Smooth muscle cell (in vitro differentiated cells): ENCODE results near the gene GPS1. TPM values are rescaled to one million over a fixed set of nuclear protein-coding genes. Genes with fewer than 3 reads are reported as not detected.

Source experiments
- DNase-seq: peaks from one replicate; lab custom pipeline; 2025; ENCODE audit not compliant: unreplicated experiment; lab: John Stamatoyannopoulos, UW
- H2AFZ ChIP-seq: fragments of 200-600 bp; sonication (generic); 2 replicates; pipeline ENCODE4 v1.6.0; 2016; ENCODE audit warnings: antibody characterized with exemption, low read depth, mild to moderate bottlenecking
- H3F3A ChIP-seq: fragments of 200-600 bp; sonication (generic); 2 replicates; pipeline ENCODE4 v1.6.0; 2017; ENCODE audit warnings: antibody characterized with exemption, low read depth
- H3K27ac ChIP-seq: fragments of 200-600 bp; sonication (generic); 2 replicates; pipeline ENCODE4 v1.5.1; 2016; ENCODE audit warnings: low read depth, mild to moderate bottlenecking
- H3K27me3 ChIP-seq: fragments of 200-600 bp; sonication (generic); 2 replicates; pipeline ENCODE4 v1.6.1; 2016; ENCODE audit warnings: low read depth, mild to moderate bottlenecking
- H3K36me3 ChIP-seq: fragments of 200-600 bp; sonication (generic); 2 replicates; pipeline ENCODE4 v1.5.1; 2016; ENCODE audit warnings: low read depth
- H3K4me1 ChIP-seq: fragments of 200-600 bp; sonication (generic); 2 replicates; pipeline ENCODE4 v1.5.1; 2016; ENCODE audit warnings: low read depth
- H3K4me2 ChIP-seq: fragments of 200-600 bp; sonication (generic); 2 replicates; pipeline ENCODE4 v1.6.0; 2016; ENCODE audit warnings: mild to moderate bottlenecking
- H3K4me3 ChIP-seq: fragments of 200-600 bp; sonication (generic); 2 replicates; pipeline ENCODE4 v1.5.1; 2016; ENCODE audit warnings: mild to moderate bottlenecking
- H3K79me2 ChIP-seq: fragments of 200-600 bp; sonication (generic); 2 replicates; pipeline ENCODE4 v1.6.0; 2016; ENCODE audit warnings: low read depth, mild to moderate bottlenecking
- H3K9ac ChIP-seq: fragments of 200-600 bp; sonication (generic); 2 replicates; pipeline ENCODE4 v1.6.0; 2016; ENCODE audit warnings: low read depth
- H3K9me3 ChIP-seq: fragments of 200-600 bp; sonication (generic); replicated peaks from 2 replicates; pipeline ENCODE4 v1.5.1; 2016; ENCODE audit warnings: low read depth
- H4K20me1 ChIP-seq: fragments of 200-600 bp; sonication (generic); 2 replicates; pipeline ENCODE4 v1.6.0; 2016; ENCODE audit warnings: low read depth
- WGBS: methylation state at CpG from one replicate; pipeline ENCODE4 v1.1.7; 2016; ENCODE audit warnings: low lambda C conversion rate; 5-methylcytosine and 5-hydroxymethylcytosine counted together
- polyA plus RNA-seq: library from polyadenylated mRNA; unstranded; fragments of >200 nt; fragmentation: Nextera tagmentation; extraction: Ambion mirVana; gene quantifications from 2 replicates; pipeline ENCODE4 v1.2.1, GENCODE V29; 2016
- total RNA-seq: library from RNA; depleted of rRNA; stranded (reverse); fragments of >200 nt; gene quantifications from 2 replicates; pipeline ENCODE4 v1.2.3, GENCODE V29; 2014
- TF ChIP-seq, protein P1 (sequence below): fragments of 200-600 bp; sonication (generic); IDR thresholded peaks from 2 replicates; pipeline ENCODE4 v1.5.1; 2017; ENCODE audit warnings: borderline replicate concordance, mild to moderate bottlenecking, antibody characterized with exemption; ENCODE audit not compliant: insufficient read depth, poor library complexity, severe bottlenecking

GPS1 gene
- total and polyA plus RNA-seq, 2 experiments from 2014 or later: 93.7 to 134 TPM

DNA sequence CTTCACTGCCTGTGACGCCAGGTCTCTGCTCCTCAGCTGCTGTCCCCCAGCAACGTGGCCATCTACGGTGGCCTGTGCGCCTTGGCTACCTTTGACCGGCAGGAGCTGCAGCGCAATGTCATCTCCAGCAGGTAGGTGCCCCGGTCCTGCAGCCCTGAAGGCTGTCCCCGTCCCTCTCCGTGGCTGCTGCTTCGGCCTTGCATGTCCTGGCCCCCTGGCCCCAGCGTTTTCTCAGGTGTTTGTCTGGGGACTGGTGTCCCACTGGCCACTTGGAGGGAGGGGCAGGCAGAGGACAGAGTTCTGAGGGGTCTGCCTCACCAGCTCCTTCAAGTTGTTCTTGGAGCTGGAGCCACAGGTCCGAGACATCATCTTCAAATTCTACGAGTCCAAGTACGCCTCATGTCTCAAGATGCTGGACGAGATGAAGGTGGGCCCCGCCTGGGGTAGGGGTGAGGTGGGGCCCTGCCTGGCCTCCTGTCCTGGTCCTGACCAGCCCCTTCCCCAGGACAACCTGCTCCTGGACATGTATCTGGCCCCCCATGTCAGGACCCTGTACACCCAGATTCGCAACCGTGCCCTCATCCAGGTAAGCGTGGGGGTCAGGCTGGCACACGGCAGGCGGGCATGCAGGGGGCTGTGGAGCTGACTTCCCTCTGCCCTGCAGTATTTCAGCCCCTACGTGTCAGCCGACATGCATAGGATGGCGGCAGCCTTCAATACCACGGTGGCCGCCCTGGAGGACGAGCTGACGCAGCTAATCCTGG, 4.4 kb downstream of the GPS1 start:
- Histone ChIP-seq H3K79me2 (peaks cover 18% of the 10 kb centered on the region), H3K9me3 (no peaks in the 10 kb centered on the region), H3K27me3 (no peaks in the 10 kb centered on the region), H2AFZ (no peak overlapping the region), H4K20me1 (peaks cover 7% of the 10 kb centered on the region), H3K4me1 (peaks cover 9% of the 10 kb centered on the region), H3F3A (no peaks in the 10 kb centered on the region), H3K27ac (no peak overlapping the region), H3K4me2 (no peak overlapping the region), H3K36me3 (no peaks in the 10 kb centered on the region), H3K4me3 (no peak overlapping the region), H3K9ac (no peak overlapping the region)
- WGBS: 94% methylated on average over 27 of the region's 28 CpGs
- no peak for DNase-seq
- TF ChIP-seq, protein P1, sequence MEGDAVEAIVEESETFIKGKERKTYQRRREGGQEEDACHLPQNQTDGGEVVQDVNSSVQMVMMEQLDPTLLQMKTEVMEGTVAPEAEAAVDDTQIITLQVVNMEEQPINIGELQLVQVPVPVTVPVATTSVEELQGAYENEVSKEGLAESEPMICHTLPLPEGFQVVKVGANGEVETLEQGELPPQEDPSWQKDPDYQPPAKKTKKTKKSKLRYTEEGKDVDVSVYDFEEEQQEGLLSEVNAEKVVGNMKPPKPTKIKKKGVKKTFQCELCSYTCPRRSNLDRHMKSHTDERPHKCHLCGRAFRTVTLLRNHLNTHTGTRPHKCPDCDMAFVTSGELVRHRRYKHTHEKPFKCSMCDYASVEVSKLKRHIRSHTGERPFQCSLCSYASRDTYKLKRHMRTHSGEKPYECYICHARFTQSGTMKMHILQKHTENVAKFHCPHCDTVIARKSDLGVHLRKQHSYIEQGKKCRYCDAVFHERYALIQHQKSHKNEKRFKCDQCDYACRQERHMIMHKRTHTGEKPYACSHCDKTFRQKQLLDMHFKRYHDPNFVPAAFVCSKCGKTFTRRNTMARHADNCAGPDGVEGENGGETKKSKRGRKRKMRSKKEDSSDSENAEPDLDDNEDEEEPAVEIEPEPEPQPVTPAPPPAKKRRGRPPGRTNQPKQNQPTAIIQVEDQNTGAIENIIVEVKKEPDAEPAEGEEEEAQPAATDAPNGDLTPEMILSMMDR: no peak

DNA sequence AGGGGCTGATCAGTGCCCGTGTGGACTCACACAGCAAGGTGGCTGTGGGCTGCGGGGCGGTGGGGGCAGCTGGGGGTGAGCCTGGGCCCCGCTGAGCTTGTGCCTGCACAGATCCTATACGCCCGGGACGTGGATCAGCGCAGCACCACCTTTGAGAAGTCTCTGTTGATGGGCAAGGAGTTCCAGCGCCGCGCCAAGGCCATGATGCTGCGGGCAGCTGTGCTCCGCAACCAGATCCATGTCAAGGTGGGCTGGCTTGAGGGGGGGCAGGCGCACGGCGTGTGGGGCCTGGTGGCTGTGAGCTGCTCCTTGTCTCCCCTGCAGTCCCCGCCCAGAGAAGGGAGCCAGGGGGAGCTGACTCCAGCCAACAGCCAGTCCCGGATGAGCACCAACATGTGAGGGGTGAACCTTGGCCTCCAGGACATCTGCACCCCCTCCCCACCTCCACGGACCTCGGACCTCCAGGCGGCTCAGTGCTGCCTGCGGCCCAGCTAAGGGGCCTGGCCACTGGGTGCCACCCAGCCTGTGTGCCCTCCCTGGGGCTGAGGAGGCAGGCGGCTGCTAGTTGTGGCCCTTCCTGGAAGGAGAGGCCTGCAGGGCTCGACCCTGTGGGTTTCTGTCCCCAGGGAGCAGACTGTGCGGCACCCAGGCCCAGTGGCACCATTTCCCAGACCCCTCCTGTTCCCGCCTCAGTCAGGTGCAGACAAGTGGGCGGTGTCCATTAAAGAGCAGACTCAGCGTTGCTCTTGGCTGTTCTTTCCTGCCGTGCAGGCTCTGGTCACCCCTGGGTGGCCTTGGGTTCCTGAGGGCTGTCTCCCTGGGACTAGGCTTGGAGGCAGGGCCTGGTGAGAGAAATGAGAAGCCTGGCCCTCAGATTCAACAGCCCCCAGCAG, 5.3 kb downstream of the GPS1 start:
- Histone ChIP-seq H3K79me2 (peaks cover 17% of the 10 kb centered on the region), H3K4me3 (no peak overlapping the region), H3K27ac (no peak overlapping the region), H2AFZ (no peak overlapping the region), H3K27me3 (no peaks in the 10 kb centered on the region), H3K4me2 (no peak overlapping the region), H3K36me3 (no peaks in the 10 kb centered on the region), H4K20me1 (peaks cover 7% of the 10 kb centered on the region), H3K9ac (no peak overlapping the region), H3K9me3 (no peaks in the 10 kb centered on the region), H3K4me1 (peaks cover 9% of the 10 kb centered on the region), H3F3A (no peaks in the 10 kb centered on the region)
- WGBS: 97% methylated on average over 27 of the region's 29 CpGs
- TF ChIP-seq, protein P1: no peak
- DNase-seq: no peak

DNA sequence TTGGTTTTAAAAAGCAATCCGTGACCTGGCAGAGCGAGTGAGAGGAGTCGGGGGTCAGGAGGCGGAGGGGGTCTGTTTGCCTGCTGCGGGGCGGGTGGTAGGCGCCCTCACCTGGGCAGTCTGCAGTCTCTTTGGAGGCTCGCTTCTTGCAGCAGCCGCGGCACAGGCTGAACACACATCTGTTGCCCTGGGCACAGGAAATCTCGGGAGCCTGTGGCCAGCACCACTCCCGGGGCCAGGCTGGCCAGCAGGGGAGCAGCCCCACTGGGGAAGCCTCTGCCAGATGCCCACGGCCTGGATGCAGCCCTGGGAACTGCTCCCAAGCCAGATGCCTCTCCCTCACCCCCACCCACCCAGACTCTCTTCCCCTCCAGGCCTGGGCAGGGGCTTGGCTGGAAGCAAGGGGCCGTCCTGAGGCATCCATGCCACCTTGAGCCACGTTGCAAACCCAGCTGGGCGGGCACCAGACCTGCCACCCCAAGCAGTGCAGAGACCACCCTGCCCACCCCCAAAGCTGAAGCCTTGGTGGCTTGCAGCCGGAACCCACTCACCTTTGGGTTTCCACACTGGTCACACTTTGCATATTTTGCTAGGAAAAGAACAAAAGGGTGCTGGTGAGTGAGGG, 6.6 kb downstream of the GPS1 start:
- H3K4me3 ChIP-seq: no peak overlapping the region
- no peaks in the 10 kb centered on the region for H3K4me1 ChIP-seq
- no peak for DNase-seq
- no peak overlapping the region for H3K27ac ChIP-seq
- H3F3A ChIP-seq: no peaks in the 10 kb centered on the region
- peaks cover 3% of the 10 kb centered on the region for H3K79me2 ChIP-seq
- H3K9me3 ChIP-seq: no peaks in the 10 kb centered on the region
- no peak overlapping the region for H3K9ac ChIP-seq
- WGBS: 90% methylated on average over 13 of the region's 17 CpGs
- TF ChIP-seq, protein P1: no peak
- no peaks in the 10 kb centered on the region for H3K27me3 ChIP-seq
- H2AFZ ChIP-seq: no peak overlapping the region
- H4K20me1 ChIP-seq: no peaks in the 10 kb centered on the region
- no peaks in the 10 kb centered on the region for H3K36me3 ChIP-seq
- H3K4me2 ChIP-seq: no peak overlapping the region
